HFFc6 (cell line): ENCODE measurements around the gene PPP4R1. TPM values are rescaled to one million over a fixed set of nuclear protein-coding genes. Genes with fewer than 3 reads are reported as not detected.
A peak's percentile ranks its signal among the peaks of the same experiment; 100 is the strongest.

Experiments used
- DNase-seq: peaks from one replicate; pipeline ENCODE4 v3.0.0-alpha.2; 2018
- H3K27ac Mint-ChIP-seq: 2 replicates; pipeline ENCODE4 v1.8.0; 2020; ENCODE audit warnings: mild to moderate bottlenecking, mixed read lengths
- H3K27me3 Mint-ChIP-seq: 2 replicates; pipeline ENCODE4 v1.8.0; 2021; ENCODE audit warnings: mild to moderate bottlenecking, moderate library complexity, mixed read lengths; ENCODE audit not compliant: insufficient read depth
- H3K36me3 Mint-ChIP-seq: 2 replicates; pipeline ENCODE4 v1.8.0; 2021; ENCODE audit warnings: low read depth, mixed read lengths
- H3K4me1 Mint-ChIP-seq: 2 replicates; pipeline ENCODE4 v1.8.0; 2020; ENCODE audit warnings: low read depth, mixed read lengths
- H3K4me3 Mint-ChIP-seq: 2 replicates; pipeline ENCODE4 v1.8.0; 2020; ENCODE audit warnings: mild to moderate bottlenecking, moderate library complexity, mixed read lengths
- H3K9me3 Mint-ChIP-seq: 2 replicates; pipeline ENCODE4 v1.8.0; 2020; ENCODE audit warnings: mild to moderate bottlenecking, mixed read lengths
- CTCF ChIP-seq: fragments of 200-600 bp; sonication (generic); IDR thresholded peaks from 2 replicates; pipeline ENCODE4 v1.5.0; 2021; ENCODE audit warnings: antibody characterized with exemption, mild to moderate bottlenecking
- total RNA-seq, 6 experiments: library from RNA; stranded (reverse); fragmentation: NEBNext Ultra II Directional; extraction: Animal tissue kit (Norgen Biotek cat#: 25700); gene quantifications; 2 replicates in 1 of 6; 3 replicates in 5 of 6; pipeline ENCODE4 v1.2.3, GENCODE V29; 2021

PPP4R1 gene
- total RNA-seq, 6 experiments from 2014 or later = 83.0 to 107 (median 103) TPM

GRCh38 chr18:9604348-9604747 is 10.0 kb downstream of the PPP4R1 start:
- DNase-seq = no peak
- no peak for TF ChIP-seq CTCF
- Mint-ChIP-seq H3K36me3 (peaks cover 40% of the 10 kb centered on the region), H3K27ac (no peak overlapping the region), H3K9me3 (peaks cover 20% of the 10 kb centered on the region), H3K4me1 (peaks cover 35% of the 10 kb centered on the region), H3K27me3 (no peaks in the 10 kb centered on the region), H3K4me3 (no peak overlapping the region)

- Mint-ChIP-seq H3K4me1 (peaks cover 51% of the 10 kb centered on the region), H3K4me3 (no peak overlapping the region), H3K27ac (no peak overlapping the region), H3K36me3 (peaks cover 58% of the 10 kb centered on the region), H3K27me3 (no peaks in the 10 kb centered on the region; the same call in 1 of the 2 replicates), H3K9me3 (peaks cover 20% of the 10 kb centered on the region)
- TF ChIP-seq CTCF = no peak
- no peak for DNase-seq
Measured at GRCh38 chr18:9599328-9599727, 15.0 kb downstream of the PPP4R1 start.

GRCh38 chr18:9597609-9598008 is 16.8 kb downstream of the PPP4R1 start:
- H3K27ac Mint-ChIP-seq = peak overlapping the region; percentile 42; the same call in 1 of the 2 replicates
- H3K36me3 Mint-ChIP-seq = peaks cover 47% of the 10 kb centered on the region
- H3K9me3 Mint-ChIP-seq = peaks cover 17% of the 10 kb centered on the region
- TF ChIP-seq CTCF = no peak
- no peak for DNase-seq
- no peak overlapping the region for H3K4me3 Mint-ChIP-seq
- H3K4me1 Mint-ChIP-seq = peaks cover 45% of the 10 kb centered on the region
- H3K27me3 Mint-ChIP-seq = peaks cover 2% of the 10 kb centered on the region

- H3K36me3 Mint-ChIP-seq = peaks cover 48% of the 10 kb centered on the region
Measured at GRCh38 chr18:9596843-9597526, 17.4 kb downstream of the PPP4R1 start.

GRCh38 chr18:9596226-9596625 is 18.1 kb downstream of the PPP4R1 start:
- Mint-ChIP-seq H3K27me3 (peaks cover 2% of the 10 kb centered on the region), H3K4me3 (peak overlapping the region; percentile 55), H3K9me3 (peaks cover 15% of the 10 kb centered on the region), H3K27ac (peak overlapping the region; percentile 56), H3K36me3 (peaks cover 50% of the 10 kb centered on the region), H3K4me1 (peaks cover 44% of the 10 kb centered on the region)
- no peak for DNase-seq
- no peak for TF ChIP-seq CTCF

More at GRCh38 chr18:9596843-9597526, 17.4 kb downstream of the PPP4R1 start:
- Mint-ChIP-seq H3K27ac (peak overlapping the region; percentile 56), H3K4me1 (peaks cover 44% of the 10 kb centered on the region), H3K27me3 (peaks cover 2% of the 10 kb centered on the region), H3K4me3 (peak overlapping the region; percentile 55), H3K9me3 (peaks cover 15% of the 10 kb centered on the region)
- no peak for DNase-seq
- no peak for TF ChIP-seq CTCF
